ENCODE data around the gene HSPG2. TPM values are rescaled to one million over a fixed set of nuclear protein-coding genes. Genes with fewer than 3 reads are reported as not detected.

The HSPG2 gene
- total and polyA plus RNA-seq, 2 of the 13 experiments (the other 11 are each of a cell fraction or from before 2014, with no cell fraction given) = 9.1 to 13.1 TPM

DNA sequence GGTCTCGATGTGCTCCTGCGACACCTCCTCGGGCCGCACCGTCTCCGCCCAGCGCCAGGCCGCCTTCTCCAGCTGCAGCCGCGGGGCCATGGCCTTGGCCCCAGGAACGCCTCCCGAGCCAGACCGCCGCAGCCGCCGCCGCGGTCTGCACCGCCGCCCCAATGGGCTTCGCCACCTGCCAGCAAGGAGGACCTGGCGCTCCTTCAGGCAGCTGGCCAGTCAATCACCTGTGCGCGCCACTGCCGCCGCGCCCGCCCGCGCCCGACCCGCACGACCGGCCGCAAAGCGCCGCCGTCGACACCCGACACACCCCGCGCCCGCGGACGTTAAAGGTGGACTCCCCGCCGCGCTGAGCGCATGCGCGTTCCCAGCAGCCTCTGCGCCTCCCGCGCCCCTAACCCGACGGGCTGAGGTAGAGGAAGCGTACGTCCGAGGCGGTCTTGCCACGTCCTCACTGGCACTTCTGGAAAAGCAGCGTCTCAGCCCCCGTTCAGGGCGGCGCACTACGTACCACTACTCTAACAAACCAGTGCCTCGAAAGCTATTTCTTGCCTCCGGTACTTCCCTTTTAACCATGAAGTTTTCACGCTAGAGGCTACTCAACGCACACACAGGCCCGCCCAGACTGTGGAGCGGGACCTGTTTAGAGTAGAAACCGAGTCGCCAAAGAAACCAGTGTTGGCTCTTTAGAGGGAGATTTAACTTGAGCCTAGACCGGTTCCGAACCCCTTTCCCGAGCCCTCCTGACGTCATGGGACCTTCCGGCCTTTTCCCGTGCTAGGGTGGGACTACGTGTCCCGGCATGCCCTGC, 154.0 kb downstream of the HSPG2 start, which contains the start of gene USP48 (continued):
- TF ChIP-seq, protein P1, sequence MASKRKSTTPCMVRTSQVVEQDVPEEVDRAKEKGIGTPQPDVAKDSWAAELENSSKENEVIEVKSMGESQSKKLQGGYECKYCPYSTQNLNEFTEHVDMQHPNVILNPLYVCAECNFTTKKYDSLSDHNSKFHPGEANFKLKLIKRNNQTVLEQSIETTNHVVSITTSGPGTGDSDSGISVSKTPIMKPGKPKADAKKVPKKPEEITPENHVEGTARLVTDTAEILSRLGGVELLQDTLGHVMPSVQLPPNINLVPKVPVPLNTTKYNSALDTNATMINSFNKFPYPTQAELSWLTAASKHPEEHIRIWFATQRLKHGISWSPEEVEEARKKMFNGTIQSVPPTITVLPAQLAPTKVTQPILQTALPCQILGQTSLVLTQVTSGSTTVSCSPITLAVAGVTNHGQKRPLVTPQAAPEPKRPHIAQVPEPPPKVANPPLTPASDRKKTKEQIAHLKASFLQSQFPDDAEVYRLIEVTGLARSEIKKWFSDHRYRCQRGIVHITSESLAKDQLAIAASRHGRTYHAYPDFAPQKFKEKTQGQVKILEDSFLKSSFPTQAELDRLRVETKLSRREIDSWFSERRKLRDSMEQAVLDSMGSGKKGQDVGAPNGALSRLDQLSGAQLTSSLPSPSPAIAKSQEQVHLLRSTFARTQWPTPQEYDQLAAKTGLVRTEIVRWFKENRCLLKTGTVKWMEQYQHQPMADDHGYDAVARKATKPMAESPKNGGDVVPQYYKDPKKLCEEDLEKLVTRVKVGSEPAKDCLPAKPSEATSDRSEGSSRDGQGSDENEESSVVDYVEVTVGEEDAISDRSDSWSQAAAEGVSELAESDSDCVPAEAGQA (IDR thresholded peaks at IDR 0.05; ENCODE audit: low read depth) = no peak; the same call in 1 of the 2 replicates
- TF ChIP-seq, protein P1 (CRISPR knock-in tag; IDR thresholded peaks at IDR 0.05; ENCODE audit: borderline replicate concordance) = no peak
- peak; percentile 48 for TF ChIP-seq RBM39 (IDR thresholded peaks at IDR 0.05; ENCODE audit: low read depth, low read length, poor library complexity, severe bottlenecking)
- TF ChIP-seq SIX4 (CRISPR knock-in tag; IDR thresholded peaks at IDR 0.05) = no peak
- TF ChIP-seq FOXM1 (CRISPR knock-in tag; IDR thresholded peaks at IDR 0.05) = no peak
- TF ChIP-seq, protein P2, sequence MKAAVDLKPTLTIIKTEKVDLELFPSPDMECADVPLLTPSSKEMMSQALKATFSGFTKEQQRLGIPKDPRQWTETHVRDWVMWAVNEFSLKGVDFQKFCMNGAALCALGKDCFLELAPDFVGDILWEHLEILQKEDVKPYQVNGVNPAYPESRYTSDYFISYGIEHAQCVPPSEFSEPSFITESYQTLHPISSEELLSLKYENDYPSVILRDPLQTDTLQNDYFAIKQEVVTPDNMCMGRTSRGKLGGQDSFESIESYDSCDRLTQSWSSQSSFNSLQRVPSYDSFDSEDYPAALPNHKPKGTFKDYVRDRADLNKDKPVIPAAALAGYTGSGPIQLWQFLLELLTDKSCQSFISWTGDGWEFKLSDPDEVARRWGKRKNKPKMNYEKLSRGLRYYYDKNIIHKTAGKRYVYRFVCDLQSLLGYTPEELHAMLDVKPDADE (CRISPR knock-in tag; IDR thresholded peaks at IDR 0.05) = no peak
- 0 out of 2 replicates have a peak, but pooled peaks have one; percentile 73 for TF ChIP-seq ZBTB3 (CRISPR knock-in tag; IDR thresholded peaks at IDR 0.05; ENCODE audit: borderline replicate concordance, low read depth)
- TF ChIP-seq ASH2L (IDR thresholded peaks at IDR 0.05; ENCODE audit: insufficient read length, low read depth, low read length) = peak; percentile 95
- TF ChIP-seq ZNF772 (CRISPR knock-in tag; IDR thresholded peaks at IDR 0.05) = peak; percentile 87
- TF ChIP-seq, protein P3, sequence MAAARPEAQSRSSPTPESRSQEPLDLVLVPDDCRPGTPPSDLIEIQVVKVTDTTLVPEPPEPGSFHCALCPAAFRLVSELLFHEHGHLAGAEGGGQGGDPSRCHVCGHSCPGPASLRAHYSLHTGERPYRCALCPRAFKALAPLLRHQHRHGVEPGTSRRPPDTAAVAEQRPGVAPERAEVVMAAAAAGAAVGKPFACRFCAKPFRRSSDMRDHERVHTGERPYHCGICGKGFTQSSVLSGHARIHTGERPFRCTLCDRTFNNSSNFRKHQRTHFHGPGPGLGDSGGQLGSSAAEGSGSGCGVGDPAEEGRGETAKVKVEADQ (CRISPR knock-in tag; IDR thresholded peaks at IDR 0.05; ENCODE audit: borderline replicate concordance) = peak; percentile 52
- TF ChIP-seq SALL2 (CRISPR knock-in tag; IDR thresholded peaks at IDR 0.05) = peak; percentile 38; the same call in 1 of the 2 replicates
- peak; percentile 76; the same call in 1 of the 2 replicates for TF ChIP-seq PCBP1 (IDR thresholded peaks at IDR 0.05; ENCODE audit: borderline replicate concordance, low read depth, low read length)
- TF ChIP-seq GFI1 (CRISPR knock-in tag; IDR thresholded peaks at IDR 0.05; ENCODE audit: borderline replicate concordance) = peak; percentile 15; the same call in 1 of the 2 replicates
- TF ChIP-seq U2AF1 (optimal IDR thresholded peaks at IDR 0.05; ENCODE audit: low read depth, low read length) = peak; percentile 42
- TF ChIP-seq ZFP36L1 (CRISPR knock-in tag; IDR thresholded peaks at IDR 0.05) = peak; percentile 53
- no peak; the same call in 1 of the 2 replicates for TF ChIP-seq ISX (CRISPR knock-in tag; conservative IDR thresholded peaks at IDR 0.05)
- peak; percentile 87; the same call in 1 of the 2 replicates for TF ChIP-seq TSC22D2 (CRISPR knock-in tag; IDR thresholded peaks at IDR 0.05; ENCODE audit: borderline replicate concordance)
- TF ChIP-seq, protein P4, sequence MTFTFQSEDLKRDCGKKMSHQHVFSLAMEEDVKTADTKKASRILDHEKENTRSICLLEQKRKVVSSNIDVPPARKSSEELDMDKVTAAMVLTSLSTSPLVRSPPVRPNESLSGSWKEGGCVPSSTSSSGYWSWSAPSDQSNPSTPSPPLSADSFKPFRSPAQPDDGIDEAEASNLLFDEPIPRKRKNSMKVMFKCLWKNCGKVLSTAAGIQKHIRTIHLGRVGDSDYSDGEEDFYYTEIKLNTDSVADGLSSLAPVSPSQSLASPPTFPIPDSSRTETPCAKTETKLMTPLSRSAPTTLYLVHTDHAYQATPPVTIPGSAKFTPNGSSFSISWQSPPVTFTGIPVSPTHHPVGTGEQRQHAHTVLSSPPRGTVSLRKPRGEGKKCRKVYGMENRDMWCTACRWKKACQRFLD (CRISPR knock-in tag; IDR thresholded peaks at IDR 0.05; ENCODE audit: borderline replicate concordance) = no peak; the same call in 1 of the 2 replicates
